Hematopoietic multipotent progenitor cell treated with erythropoietin and hydrocortisone succinate and interleukin-3 and kit ligand, for 4 days (in vitro differentiated cells): ENCODE results near the gene TNNC1.

ENCODE experiments used
- DNase-seq: peaks from one replicate; pipeline ENCODE4 v3.0.0-alpha.2; 2015

The TNNC1 gene

GRCh38 chr3:52428151-52429005, 25.5 kb downstream of the TNNC1 start:
- DNase-seq: peak; percentile 80

- no peak for DNase-seq
Measured at GRCh38 chr3:52423173-52423572, 30.7 kb downstream of the TNNC1 start.

- DNase-seq: no peak
Measured at GRCh38 chr3:52422669-52423068, 31.2 kb downstream of the TNNC1 start.

GRCh38 chr3:52420388-52420787, 33.5 kb downstream of the TNNC1 start:
- DNase-seq: no peak

GRCh38 chr3:52415800-52416199, 38.0 kb downstream of the TNNC1 start:
- DNase-seq: no peak

- no peak for DNase-seq
Measured at GRCh38 chr3:52408466-52408865, 45.4 kb downstream of the TNNC1 start.

GRCh38 chr3:52407779-52408178, 46.1 kb downstream of the TNNC1 start:
- DNase-seq: no peak

- DNase-seq: no peak
Measured at GRCh38 chr3:52406791-52407510, 46.9 kb downstream of the TNNC1 start.

GRCh38 chr3:52406231-52406661, 47.6 kb downstream of the TNNC1 start:
- no peak for DNase-seq

- peak; percentile 55 for DNase-seq
Measured at GRCh38 chr3:52405601-52406110, 48.2 kb downstream of the TNNC1 start.

GRCh38 chr3:52405066-52405465, 48.8 kb downstream of the TNNC1 start:
- no peak for DNase-seq

- DNase-seq: no peak
Measured at GRCh38 chr3:52404391-52404790, 49.5 kb downstream of the TNNC1 start.

- no peak for DNase-seq
Measured at GRCh38 chr3:52403955-52404354, 49.9 kb downstream of the TNNC1 start.

- no peak for DNase-seq
Measured at GRCh38 chr3:52403271-52403841, 50.5 kb downstream of the TNNC1 start.

- no peak for DNase-seq
Measured at GRCh38 chr3:52402706-52403270, 51.1 kb downstream of the TNNC1 start.

GRCh38 chr3:52402101-52402521, 51.7 kb downstream of the TNNC1 start:
- no peak for DNase-seq

- no peak for DNase-seq
Measured at GRCh38 chr3:52401551-52401950, 52.3 kb downstream of the TNNC1 start.
